Activated CD4-positive, alpha-beta memory T cell treated with anti-CD3 and anti-CD28 coated beads, Interleukin-2, amount 10 ng/mL, durations not matched to agents 7 days and 5 days (primary cell): ENCODE data around the gene ARFRP1. TPM values are rescaled to one million over a fixed set of nuclear protein-coding genes. Genes with fewer than 3 reads are reported as not detected.

Experiments used
- total RNA-seq, 2 experiments: library from RNA; stranded (reverse); gene quantifications; one replicate each; pipeline ENCODE4 v1.2.3, GENCODE V29; 2021

The ARFRP1 gene
- total RNA-seq, 2 experiments from 2014 or later = 52.9 to 53.4 TPM

Other genes starting within 250 kb of the ARFRP1 start
- not detected for gene KCNQ2, start 235.3 kb downstream of the ARFRP1 start, total RNA-seq
- gene EEF1A2, start 208.9 kb downstream of the ARFRP1 start, total RNA-seq = 1 to 10 TPM; 2.0 to 2.6 TPM
- gene PPDPF, start 187.2 kb downstream of the ARFRP1 start, total RNA-seq = 100 to 1,000 TPM; 228 to 232 TPM
- 1 to 10 TPM; 2.1 to 2.3 TPM for gene PTK6, start 170.6 kb downstream of the ARFRP1 start, total RNA-seq
- gene SRMS, start 160.2 kb downstream of the ARFRP1 start, total RNA-seq = not detected
- gene FNDC11, start 153.8 kb downstream of the ARFRP1 start, total RNA-seq = under 1 TPM; 0.20 to 0.30 TPM
- gene HELZ2, start 133.7 kb downstream of the ARFRP1 start, total RNA-seq = 100 to 1,000 TPM; 202 to 208 TPM
- 10 to 100 TPM; 17.9 to 18.5 TPM for gene GMEB2, start 80.9 kb downstream of the ARFRP1 start, total RNA-seq
- gene STMN3, start 54.6 kb downstream of the ARFRP1 start, total RNA-seq = 10 to 100 TPM; 20.9 to 23.8 TPM
- 10 to 100 TPM; 29.2 to 30.0 TPM for gene RTEL1, start 49.7 kb downstream of the ARFRP1 start, total RNA-seq
- not detected for gene TNFRSF6B, start 11.3 kb downstream of the ARFRP1 start, total RNA-seq
- 10 to 100 TPM; 41.6 to 42.8 TPM for gene ZGPAT, start 63 bp upstream of the ARFRP1 start, total RNA-seq
- 100 to 1,000 TPM; 181 to 186 TPM for gene LIME1, start 28.7 kb upstream of the ARFRP1 start, total RNA-seq
- 10 to 100 TPM; 88.3 to 90.4 TPM for gene SLC2A4RG, start 31.8 kb upstream of the ARFRP1 start, total RNA-seq
- gene ZBTB46, start 123.3 kb upstream of the ARFRP1 start, total RNA-seq = under 1 TPM; 0.53 to 0.65 TPM
- gene ABHD16B, start 153.5 kb upstream of the ARFRP1 start, total RNA-seq = not detected
- gene TPD52L2, start 157.3 kb upstream of the ARFRP1 start, total RNA-seq = 10 to 100 TPM; 48.2 to 48.7 TPM
- 10 to 100 TPM; 58.6 to 59.7 TPM for gene DNAJC5, start 187.2 kb upstream of the ARFRP1 start, total RNA-seq
- gene UCKL1, start 248.4 kb upstream of the ARFRP1 start, total RNA-seq = 10 to 100 TPM; 36.3 to 36.6 TPM